Astrocyte of the cerebellum (primary cell): Measurements from ENCODE around the gene PCYOX1L.

Source experiments
- DNase-seq: peaks from one replicate; pipeline ENCODE4 v3.0.0-alpha.2; 2011; ENCODE audit warnings: low read depth
- H3K4me3 ChIP-seq: 2 replicates; pipeline ENCODE4 v1.5.1; 2011; ENCODE audit warnings: mild to moderate bottlenecking, low read depth, low read length, moderate library complexity
- in situ Hi-C: cut with HindIII; loops from 2 replicates; pipeline ENCODE4 v1.10.0; 2017; ENCODE audit warnings: low sequenced_read_pairs
- TF ChIP-seq, protein P1 (sequence below): IDR thresholded peaks from 2 replicates; pipeline ENCODE4 v1.5.1; 2012; ENCODE audit warnings: low read length, low read depth, moderate library complexity, mild to moderate bottlenecking; ENCODE audit errors: missing control alignments

Gene PCYOX1L

GRCh38 chr5:149370878-149371277 is 13.0 kb downstream of the PCYOX1L start:
- no peak overlapping the region for H3K4me3 ChIP-seq
- in situ Hi-C loops, result no loop called here
- DNase-seq, result no peak
- TF ChIP-seq, protein P1, sequence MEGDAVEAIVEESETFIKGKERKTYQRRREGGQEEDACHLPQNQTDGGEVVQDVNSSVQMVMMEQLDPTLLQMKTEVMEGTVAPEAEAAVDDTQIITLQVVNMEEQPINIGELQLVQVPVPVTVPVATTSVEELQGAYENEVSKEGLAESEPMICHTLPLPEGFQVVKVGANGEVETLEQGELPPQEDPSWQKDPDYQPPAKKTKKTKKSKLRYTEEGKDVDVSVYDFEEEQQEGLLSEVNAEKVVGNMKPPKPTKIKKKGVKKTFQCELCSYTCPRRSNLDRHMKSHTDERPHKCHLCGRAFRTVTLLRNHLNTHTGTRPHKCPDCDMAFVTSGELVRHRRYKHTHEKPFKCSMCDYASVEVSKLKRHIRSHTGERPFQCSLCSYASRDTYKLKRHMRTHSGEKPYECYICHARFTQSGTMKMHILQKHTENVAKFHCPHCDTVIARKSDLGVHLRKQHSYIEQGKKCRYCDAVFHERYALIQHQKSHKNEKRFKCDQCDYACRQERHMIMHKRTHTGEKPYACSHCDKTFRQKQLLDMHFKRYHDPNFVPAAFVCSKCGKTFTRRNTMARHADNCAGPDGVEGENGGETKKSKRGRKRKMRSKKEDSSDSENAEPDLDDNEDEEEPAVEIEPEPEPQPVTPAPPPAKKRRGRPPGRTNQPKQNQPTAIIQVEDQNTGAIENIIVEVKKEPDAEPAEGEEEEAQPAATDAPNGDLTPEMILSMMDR, result no peak

DNA sequence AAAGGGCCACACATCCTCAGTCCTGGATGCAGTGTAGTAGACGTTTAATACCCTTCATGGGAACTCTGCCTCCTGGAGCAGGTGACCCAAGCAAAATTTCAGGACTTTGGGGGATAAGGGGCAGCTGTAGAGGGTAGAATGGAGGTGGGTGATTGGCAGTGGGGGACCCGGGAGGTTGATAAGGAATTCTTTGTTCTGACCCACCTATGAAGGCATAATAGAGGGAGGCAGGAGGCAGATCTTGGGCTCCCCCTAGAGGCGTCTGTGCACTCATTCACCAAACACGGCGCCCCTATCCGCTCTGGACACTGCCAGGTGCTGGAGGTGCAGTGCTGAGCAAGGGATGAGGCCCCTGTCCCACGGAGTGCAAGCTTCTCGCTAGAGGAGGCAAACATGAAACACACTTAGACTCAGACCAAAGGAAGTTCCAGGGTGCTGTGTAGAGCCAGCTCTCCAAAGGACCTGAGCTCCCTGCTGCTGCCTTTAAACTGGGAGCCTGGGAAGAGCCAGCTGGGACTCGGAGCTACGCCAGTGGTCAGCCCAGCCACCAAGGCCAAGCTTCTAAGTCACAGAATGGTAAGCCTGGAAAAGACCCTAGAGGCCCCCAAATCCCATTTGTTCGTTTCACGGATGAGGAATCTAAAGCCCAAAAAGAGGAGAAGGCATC is 13.6 kb downstream of the PCYOX1L start:
- no peak overlapping the region for H3K4me3 ChIP-seq
- TF ChIP-seq, protein P1, result peak; percentile 85
- in situ Hi-C loops, result no loop called here

DNA sequence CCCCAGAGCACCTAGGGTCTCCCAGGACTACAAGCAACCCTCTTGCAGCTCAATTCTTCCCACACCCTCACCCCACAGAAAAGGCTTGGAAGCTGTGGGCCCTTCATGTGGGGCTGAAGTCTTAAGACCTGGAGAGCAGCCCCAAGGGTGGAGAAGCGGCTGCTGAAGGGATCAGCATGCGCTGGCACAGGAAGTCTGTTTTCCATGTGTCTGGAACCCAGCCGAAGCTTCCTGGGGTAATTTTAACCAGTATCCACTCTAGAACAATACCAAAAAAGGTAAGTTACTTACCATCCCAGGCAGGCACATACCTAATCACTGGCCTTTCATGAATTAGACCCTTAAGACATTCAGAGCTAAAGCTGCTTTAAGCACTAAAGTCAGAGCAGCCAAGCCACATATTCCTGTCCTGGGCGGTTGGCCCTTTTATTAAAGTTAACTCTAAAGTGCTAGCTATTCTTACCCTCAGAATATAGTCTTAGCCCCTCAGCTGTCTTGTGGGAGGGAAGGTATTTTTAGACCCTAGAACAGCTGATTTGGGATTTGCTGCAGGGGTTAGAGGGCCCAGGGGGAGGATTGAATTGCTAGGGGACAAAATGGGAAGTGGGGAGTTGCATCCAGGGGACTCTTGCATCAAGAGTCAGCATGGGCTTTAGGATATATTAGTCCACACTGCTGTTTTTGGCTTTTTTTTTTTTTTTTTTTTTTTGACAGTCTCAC is 14.4 kb downstream of the PCYOX1L start:
- TF ChIP-seq, protein P1, result no peak
- no peak for DNase-seq
- in situ Hi-C loops, result no loop called here
- no peak overlapping the region for H3K4me3 ChIP-seq

More for the DNA sequence above, 13.6 kb downstream of the PCYOX1L start:
- DNase-seq, result peak; percentile 15

- H3K4me3 ChIP-seq, result no peak overlapping the region
- no peak for DNase-seq
- TF ChIP-seq, protein P1, result no peak
- in situ Hi-C loops, result no loop called here
Observed at GRCh38 chr5:149372932-149373331, 15.1 kb downstream of the PCYOX1L start.

- in situ Hi-C loops, result no loop called here
- no peak for DNase-seq
- TF ChIP-seq, protein P1, result no peak
- H3K4me3 ChIP-seq, result no peak overlapping the region
Observed at GRCh38 chr5:149374303-149374702, 16.5 kb downstream of the PCYOX1L start.

DNA sequence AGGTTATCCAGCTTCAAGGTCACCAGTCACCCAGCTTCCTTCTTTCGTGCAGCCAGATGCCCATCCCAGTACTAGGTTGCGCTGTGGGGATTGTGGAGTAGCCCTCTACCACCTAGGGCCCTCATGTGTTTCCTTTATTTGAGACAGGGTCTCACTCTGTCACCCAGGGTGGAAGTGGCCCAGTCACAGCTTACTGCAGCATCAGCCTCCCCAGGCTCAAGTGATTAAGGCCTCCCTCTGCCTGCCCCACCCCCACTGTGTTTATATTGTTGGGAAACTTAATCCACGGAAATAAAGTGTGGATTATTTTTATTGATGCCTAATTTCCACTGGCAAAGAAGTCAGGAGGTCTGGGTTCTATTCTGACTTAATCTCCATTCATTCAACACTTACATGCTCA is 17.0 kb downstream of the PCYOX1L start:
- TF ChIP-seq, protein P1, result no peak
- DNase-seq, result no peak
- in situ Hi-C loops, result no loop called here
- H3K4me3 ChIP-seq, result no peak overlapping the region
